HG02610 (cell line): Measurements from ENCODE around the gene GLP2R.

Source experiments
- ATAC-seq: cut with Tn5 transposase; IDR thresholded peaks from one replicate; pipeline ENCODE4 v1.9.1; 2021; ENCODE audit warnings: mild to moderate bottlenecking, moderate library complexity; ENCODE audit not compliant: unreplicated experiment

Gene GLP2R

GRCh38 chr17:9850151-9850550 is 24.4 kb downstream of the GLP2R start:
- ATAC-seq, result no peak

GRCh38 chr17:9854255-9854654 is 28.5 kb downstream of the GLP2R start:
- ATAC-seq, result no peak

GRCh38 chr17:9855036-9855435 is 29.3 kb downstream of the GLP2R start:
- ATAC-seq, result no peak

GRCh38 chr17:9859781-9860180 is 34.1 kb downstream of the GLP2R start:
- no peak for ATAC-seq

- no peak for ATAC-seq
Observed at GRCh38 chr17:9860851-9861250, 35.1 kb downstream of the GLP2R start.

GRCh38 chr17:9862220-9862619 is 36.5 kb downstream of the GLP2R start:
- ATAC-seq, result no peak

- no peak for ATAC-seq
Observed at GRCh38 chr17:9862949-9863348, 37.2 kb downstream of the GLP2R start.

GRCh38 chr17:9865586-9865985 is 39.9 kb downstream of the GLP2R start:
- ATAC-seq, result no peak

GRCh38 chr17:9868552-9868951 is 42.8 kb downstream of the GLP2R start:
- no peak for ATAC-seq

- no peak for ATAC-seq
Observed at GRCh38 chr17:9872852-9873251, 47.1 kb downstream of the GLP2R start.

- ATAC-seq, result no peak
Observed at GRCh38 chr17:9874722-9875121, 49.0 kb downstream of the GLP2R start.

GRCh38 chr17:9875441-9875840 is 49.7 kb downstream of the GLP2R start:
- ATAC-seq, result no peak

GRCh38 chr17:9878356-9878755 is 52.6 kb downstream of the GLP2R start:
- no peak for ATAC-seq

GRCh38 chr17:9878786-9879525 is 53.2 kb downstream of the GLP2R start:
- no peak for ATAC-seq

- no peak for ATAC-seq
Observed at GRCh38 chr17:9880582-9880999, 54.9 kb downstream of the GLP2R start.

GRCh38 chr17:9883451-9883850 is 57.7 kb downstream of the GLP2R start:
- no peak for ATAC-seq

GRCh38 chr17:9886141-9886930 is 60.6 kb downstream of the GLP2R start:
- ATAC-seq, result no peak

- ATAC-seq, result no peak
Observed at GRCh38 chr17:9887508-9887907, 61.8 kb downstream of the GLP2R start.

GRCh38 chr17:9890124-9890523 is 64.4 kb downstream of the GLP2R start:
- no peak for ATAC-seq

GRCh38 chr17:9893411-9894012 is 67.8 kb downstream of the GLP2R start:
- ATAC-seq, result no peak

GRCh38 chr17:9894231-9894630 is 68.5 kb downstream of the GLP2R start:
- no peak for ATAC-seq

- ATAC-seq, result no peak
Observed at GRCh38 chr17:9895923-9896322, 70.2 kb downstream of the GLP2R start.
